Measurements from ENCODE around the gene BPIFB6.

Gene BPIFB6

GRCh38 chr20:33008336-33009213 is 22.9 kb upstream of the BPIFB6 start:
- no peak for TF ChIP-seq CTCF (conservative IDR thresholded peaks at IDR 0.05; ENCODE audit: low read depth, low read length)
- no peak for DNase-seq (ENCODE audit: low read depth)
- H3K4me3 ChIP-seq (ENCODE audit: low read length) = no peak overlapping the region

- TF ChIP-seq CTCF (conservative IDR thresholded peaks at IDR 0.05; ENCODE audit: low read depth, low read length) = no peak
- no peak for DNase-seq (ENCODE audit: low read depth)
- H3K4me3 ChIP-seq (ENCODE audit: low read length) = no peak overlapping the region
These were observed 22.0 kb upstream of the BPIFB6 start for GRCh38 chr20:33009214-33010132.

- TF ChIP-seq CTCF (conservative IDR thresholded peaks at IDR 0.05; ENCODE audit: low read depth, low read length) = no peak
- no peak for DNase-seq (ENCODE audit: low read depth)
- H3K4me3 ChIP-seq (ENCODE audit: low read length) = no peak overlapping the region
These were observed 21.3 kb upstream of the BPIFB6 start for GRCh38 chr20:33010133-33010504.

GRCh38 chr20:33010674-33011449 is 20.6 kb upstream of the BPIFB6 start:
- TF ChIP-seq CTCF (conservative IDR thresholded peaks at IDR 0.05; ENCODE audit: low read depth, low read length) = no peak
- no peak overlapping the region for H3K4me3 ChIP-seq (ENCODE audit: low read length)
- no peak for DNase-seq (ENCODE audit: low read depth)

- TF ChIP-seq CTCF (conservative IDR thresholded peaks at IDR 0.05; ENCODE audit: low read depth, low read length) = no peak
- no peak for DNase-seq (ENCODE audit: low read depth)
- H3K4me3 ChIP-seq (ENCODE audit: low read length) = no peak overlapping the region
These were observed 18.9 kb upstream of the BPIFB6 start for GRCh38 chr20:33012327-33013189.

- TF ChIP-seq CTCF (conservative IDR thresholded peaks at IDR 0.05; ENCODE audit: low read depth, low read length) = no peak
- no peak for DNase-seq (ENCODE audit: low read depth)
- H3K4me3 ChIP-seq (ENCODE audit: low read length) = no peak overlapping the region
These were observed 17.6 kb upstream of the BPIFB6 start for GRCh38 chr20:33013701-33014326.
